Stimulated activated CD8-positive, alpha-beta memory T cell treated with anti-CD3 and anti-CD28 coated beads, Interleukin-4, amount 100 ng/mL, for 1 hour (primary cell): Measurements from ENCODE around the gene TPO.
"Not testable (repeated sequence)": the region's sequence is repeated elsewhere in the genome, so short reads cannot be mapped to it uniquely, and the experiment has no call there.

Source experiments
- DNase-seq, 2 donors: peaks; one replicate each; pipeline ENCODE4 v3.0.0-alpha.2; 2020; ENCODE audit warnings: low read depth in 2 of 2, low spot score in 1 of 2

The TPO gene

DNA sequence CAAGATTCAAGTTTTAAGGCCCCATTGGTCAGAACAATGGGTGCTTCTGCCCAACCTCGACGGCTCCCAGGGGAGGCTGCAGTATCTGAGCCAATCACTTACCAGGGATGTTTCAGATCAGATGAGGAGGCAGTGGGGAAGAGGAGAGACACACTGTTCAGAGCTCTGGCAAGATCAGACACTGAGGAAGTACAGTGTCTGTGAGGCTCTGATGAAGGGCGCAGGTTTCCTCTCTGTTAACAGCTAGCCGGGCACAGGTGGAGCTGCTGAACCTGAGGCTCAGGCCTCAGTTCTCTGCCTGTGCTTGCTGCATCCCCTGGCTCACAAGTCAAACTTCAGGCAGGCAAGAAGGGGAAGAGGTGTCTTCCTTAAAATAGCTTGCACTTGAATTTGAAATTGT lies 69.7 kb downstream of the TPO start:
- no peak for DNase-seq

DNA sequence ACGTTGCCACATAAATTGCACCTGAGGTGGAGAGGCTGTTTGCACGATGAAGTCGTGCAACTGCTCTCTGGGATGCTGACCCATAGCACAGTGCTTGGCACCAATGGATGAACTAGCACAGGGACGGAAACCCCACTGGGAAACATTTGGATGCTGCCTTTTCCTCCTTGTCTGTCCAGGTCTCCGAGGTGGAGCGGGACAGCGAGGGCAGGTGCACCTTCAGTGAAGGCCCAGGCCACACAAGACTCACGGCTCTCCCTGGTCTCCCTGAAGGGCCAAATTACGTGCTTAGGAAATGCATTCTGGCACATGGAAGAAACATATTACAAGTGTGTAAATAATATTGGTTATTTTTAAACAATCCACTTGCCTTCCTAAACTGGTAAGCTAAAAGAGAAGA lies 70.3 kb downstream of the TPO start:
- DNase-seq, result no peak

DNA sequence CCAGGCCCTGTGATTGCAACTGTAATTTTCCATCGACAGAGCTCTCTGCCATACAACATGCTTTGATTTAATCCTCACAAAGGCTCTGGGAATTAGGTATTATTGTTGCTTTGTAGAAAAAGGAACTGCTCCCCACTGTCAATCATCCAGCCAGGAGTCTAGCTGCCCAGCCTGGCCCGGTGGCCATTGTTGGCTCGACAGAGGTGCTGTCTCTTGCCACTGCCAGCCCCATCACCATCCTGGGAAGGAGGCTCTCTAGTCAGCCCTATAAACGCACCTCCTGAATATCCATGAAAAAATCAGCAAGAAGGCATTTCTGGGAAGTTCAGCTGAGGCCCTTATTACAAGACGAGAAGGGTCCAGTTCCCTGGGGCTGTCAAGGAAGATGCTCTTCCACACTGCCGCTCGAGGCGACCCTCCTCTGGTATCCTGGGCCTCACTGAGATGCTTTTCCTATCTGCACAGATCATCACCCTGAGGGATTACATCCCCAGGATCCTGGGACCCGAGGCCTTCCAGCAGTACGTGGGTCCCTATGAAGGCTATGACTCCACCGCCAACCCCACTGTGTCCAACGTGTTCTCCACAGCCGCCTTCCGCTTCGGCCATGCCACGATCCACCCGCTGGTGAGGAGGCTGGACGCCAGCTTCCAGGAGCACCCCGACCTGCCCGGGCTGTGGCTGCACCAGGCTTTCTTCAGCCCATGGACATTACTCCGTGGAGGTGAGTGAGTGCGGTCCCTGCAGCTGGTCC lies 71.0 kb downstream of the TPO start:
- DNase-seq, result no peak

DNA sequence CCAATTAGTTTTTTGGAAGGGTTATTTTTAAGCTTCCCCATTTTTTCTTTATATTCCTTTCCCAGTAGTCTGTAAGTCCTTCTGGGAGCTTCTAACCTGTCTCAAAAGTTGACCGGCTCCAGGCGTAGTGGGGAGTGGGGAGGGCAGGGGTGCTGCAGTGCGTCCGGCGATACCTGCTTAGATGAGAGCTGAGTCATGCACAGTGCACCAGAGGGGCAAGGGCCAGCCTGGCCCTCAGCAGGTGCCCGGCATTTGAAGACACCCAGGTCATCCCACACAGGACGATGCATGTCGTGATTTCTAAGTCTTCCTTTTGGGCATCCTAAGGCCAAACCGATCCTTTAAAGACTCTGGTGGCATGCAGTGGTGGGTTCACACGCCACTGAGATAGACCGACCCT lies 73.4 kb downstream of the TPO start:
- no peak for DNase-seq

DNA sequence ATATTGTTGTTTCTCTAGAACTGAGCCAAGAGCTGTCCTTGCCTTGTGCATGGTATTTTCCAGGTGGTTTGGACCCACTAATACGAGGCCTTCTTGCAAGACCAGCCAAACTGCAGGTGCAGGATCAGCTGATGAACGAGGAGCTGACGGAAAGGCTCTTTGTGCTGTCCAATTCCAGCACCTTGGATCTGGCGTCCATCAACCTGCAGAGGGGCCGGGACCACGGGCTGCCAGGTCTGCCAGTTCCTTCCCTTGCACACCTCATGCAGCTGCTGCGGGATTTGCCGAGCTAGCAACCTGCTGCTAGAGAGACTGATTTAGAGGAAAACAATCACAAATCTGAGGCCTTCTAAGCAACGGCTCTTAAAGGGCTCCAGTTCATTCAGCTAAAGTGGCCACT lies 74.5 kb downstream of the TPO start:
- no peak for DNase-seq

DNA sequence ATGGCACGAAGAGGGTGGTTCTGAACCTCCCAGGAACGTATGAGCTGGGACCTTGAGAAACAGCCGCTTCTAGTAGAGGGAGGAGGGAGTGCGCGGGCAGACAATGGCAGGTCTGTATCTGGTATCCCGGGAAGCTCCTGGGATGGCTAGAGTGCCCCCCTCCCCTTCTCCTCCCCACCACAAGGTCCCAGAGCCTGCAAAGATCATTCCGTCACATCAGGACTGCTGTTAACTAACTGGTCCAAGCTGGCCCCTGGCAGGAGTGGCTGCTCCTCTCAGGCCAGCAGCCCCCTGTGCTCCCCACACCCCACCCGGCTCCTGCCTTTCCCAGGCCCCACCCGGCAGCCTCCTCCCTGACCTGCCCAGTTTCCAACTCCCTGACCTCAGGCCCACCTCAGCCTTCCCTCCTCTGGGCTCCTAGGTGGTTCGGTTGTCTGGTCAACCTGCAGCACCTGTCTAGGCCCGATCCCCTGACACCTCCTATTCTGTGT lies 75.0 kb downstream of the TPO start:
- no peak for DNase-seq

DNA sequence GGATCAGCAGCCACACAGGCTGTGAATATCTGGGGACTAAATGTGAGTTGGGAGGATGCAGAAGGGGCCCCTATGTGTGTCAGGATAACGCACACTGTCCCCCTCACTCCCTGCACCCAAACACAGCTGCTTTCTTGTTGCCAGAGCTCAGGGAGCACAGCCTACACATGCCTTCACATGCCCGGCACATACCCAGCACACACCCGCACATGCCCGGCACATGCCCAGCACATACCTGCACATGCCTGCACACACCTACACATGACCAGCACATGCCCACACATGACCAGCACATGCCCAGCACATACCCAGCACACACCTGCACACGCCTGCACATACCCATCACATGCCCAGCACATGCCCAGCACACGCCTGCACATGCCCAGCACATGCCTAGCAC lies 75.6 kb downstream of the TPO start:
- no peak for DNase-seq

DNA sequence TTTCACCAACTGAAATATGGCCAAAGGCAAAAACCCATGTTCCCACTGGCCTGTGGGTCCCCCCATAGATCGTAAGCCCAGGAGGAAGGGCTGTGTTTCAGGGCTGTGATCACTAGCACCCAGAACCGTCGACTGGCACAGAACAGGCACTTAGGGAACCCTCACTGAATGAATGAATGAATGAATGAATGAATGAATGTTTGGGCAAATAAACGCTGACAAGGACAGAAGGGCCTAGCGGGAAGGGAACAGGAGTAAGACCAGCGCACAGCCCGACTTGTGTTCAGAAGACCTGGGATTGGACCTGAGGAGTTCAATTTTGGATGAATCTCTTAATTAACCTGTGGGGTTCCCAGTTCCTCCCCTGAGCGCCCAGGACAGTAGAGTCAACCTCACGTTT lies 76.2 kb downstream of the TPO start:
- DNase-seq, result no peak

DNA sequence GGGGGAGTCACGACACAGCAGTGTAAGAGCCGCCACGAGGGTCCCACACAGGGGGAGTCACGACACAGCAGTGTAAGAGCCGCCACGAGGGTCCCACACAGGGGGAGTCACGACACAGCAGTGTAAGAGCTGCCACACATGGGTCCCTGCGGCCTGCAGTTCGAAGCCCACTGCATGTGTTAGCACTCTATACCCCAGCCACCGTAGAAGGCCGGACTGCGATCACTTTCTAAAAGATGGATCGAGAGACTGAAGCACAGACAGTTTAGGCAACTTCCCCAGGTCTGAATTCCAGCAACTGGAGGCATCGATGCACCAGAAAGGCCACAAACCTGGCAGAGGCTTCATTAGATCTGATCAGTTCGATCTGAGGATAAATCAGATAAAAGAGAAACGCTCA lies 77.1 kb downstream of the TPO start:
- not testable (repeated sequence) for DNase-seq

DNA sequence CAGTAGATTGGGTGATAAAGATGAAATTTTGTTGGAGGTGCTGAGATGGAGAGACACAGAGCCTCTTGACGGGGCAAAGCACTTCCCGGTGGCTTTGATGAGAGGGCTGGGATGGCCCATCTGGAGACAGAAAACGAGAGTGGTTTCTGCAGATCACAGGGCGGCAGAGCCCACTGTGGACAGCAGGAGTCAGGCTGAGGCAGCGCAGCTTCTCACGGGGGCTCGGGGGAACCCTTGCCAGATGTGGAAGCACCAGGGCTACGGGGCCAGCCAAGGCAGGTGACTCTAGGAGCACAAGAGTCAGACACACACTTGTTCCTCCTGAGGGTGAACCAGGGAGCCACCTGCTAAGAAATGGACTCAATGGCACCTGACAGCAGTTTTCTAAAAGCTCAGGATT lies 78.5 kb downstream of the TPO start:
- no peak for DNase-seq

DNA sequence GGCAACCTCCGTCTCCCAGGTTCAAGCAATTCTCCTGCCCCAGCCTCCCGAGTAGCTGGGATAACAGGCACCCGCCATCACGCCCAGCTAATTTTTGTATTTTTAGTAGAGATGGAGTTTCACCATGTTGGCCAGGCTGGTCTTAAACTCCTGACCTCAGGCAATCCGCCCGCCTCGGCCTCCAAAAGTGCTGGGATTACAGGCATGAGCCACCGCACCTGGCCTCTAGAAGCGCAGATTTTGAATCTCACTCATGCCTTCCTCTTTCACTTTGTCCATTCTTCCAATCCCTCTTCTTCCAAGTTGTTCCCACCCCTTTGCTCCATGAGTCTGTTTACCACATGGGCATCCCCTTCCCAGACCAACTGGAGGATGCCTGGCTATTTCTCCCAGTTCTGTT lies 79.0 kb downstream of the TPO start:
- DNase-seq, result not testable (repeated sequence)

DNA sequence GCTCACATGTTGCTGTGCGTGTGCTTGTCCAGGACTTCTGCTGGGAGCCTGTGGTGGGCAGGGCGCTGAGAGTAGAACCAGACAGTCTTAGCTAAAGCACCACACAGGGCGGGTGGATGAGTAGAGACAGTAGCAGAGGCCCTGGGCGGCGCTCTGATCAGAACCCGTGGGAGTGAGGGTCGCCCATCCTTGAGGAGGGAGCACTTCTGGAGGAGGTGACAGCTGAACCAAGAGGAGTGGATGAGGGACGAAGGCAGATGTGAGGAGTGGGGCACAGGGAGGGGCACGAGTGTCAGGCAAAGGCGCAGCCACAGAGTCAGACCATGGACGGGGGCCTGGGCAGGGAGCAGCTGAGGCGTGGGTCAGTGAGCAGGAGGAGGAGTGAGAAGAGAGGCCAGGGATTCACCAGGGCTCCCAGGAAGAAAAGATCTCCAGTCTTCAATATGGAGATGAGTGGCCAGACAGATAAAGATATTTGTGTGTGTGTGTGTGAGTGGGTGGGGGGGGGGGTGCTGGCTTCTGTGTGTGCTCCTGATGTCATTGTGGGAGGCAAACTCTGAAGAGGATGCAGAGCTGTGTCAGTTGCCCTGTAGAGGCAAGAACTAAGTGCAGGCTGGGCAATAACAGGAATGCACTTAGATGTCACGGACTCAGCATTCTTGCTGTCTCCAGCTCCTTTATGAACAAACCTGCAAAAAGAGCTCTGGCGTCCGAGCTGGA lies 79.6 kb downstream of the TPO start:
- no peak for DNase-seq

DNA sequence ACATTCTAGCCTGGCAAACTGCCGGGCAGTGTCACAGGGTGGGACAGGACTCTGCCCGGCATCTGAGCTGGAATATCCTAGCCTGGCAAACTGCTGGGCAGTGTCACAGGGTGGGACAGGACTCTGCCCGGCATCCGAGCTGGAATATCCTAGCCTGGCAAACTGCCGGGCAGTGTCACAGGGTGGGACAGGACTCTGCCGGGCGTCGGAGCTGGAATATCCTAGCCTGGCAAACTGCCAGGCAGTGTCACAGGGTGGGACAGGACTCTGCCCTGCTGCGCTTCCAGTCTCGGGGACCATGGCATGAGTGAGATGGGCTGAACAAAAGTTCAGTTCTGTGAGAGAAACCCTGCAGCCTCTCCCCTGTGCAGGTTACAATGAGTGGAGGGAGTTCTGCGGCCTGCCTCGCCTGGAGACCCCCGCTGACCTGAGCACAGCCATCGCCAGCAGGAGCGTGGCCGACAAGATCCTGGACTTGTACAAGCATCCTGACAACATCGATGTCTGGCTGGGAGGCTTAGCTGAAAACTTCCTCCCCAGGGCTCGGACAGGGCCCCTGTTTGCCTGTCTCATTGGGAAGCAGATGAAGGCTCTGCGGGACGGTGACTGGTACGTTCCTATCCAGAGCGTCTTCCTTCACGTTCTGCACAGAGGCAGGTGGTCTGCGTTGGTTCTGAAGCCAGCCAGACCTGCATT lies 80.3 kb downstream of the TPO start:
- no peak for DNase-seq

DNA sequence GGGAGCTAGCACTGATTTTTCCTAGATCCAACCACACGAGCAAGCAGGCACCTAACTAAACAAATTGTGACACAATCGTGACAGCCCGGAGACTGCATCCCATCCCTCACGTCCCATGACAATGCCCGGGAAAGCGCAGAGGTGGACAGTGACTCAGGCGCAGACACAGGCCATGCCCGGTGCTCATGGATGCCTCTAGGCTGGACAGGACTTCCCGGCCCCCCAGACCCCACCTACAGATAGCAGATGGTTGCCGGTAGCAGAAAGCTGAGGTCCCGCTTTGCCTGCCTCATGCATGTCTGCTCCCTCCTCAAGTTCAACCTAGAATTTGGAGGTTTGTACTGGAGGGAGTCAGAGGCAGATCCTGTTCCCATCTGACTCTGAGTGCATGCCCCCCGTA lies 81.0 kb downstream of the TPO start:
- no peak for DNase-seq

DNA sequence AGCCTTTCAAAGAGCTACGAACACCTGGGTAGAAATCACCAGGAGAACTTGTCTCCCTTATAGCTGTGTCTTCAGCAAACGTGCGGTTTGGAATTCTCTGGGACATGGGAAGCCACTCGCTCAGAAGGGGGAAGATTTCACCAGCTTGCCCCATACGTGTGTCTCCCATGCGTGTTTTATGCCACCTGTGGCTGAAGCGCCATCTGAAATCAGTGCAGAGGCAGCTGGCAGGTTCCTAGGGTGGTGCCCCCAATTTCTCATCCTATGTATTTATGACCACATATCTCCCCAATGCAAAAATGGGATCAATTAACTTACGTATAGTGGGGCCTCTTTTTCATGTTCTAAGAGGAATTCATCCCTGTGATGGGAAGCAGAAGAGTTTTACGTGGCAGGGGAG lies 81.6 kb downstream of the TPO start:
- no peak for DNase-seq

DNA sequence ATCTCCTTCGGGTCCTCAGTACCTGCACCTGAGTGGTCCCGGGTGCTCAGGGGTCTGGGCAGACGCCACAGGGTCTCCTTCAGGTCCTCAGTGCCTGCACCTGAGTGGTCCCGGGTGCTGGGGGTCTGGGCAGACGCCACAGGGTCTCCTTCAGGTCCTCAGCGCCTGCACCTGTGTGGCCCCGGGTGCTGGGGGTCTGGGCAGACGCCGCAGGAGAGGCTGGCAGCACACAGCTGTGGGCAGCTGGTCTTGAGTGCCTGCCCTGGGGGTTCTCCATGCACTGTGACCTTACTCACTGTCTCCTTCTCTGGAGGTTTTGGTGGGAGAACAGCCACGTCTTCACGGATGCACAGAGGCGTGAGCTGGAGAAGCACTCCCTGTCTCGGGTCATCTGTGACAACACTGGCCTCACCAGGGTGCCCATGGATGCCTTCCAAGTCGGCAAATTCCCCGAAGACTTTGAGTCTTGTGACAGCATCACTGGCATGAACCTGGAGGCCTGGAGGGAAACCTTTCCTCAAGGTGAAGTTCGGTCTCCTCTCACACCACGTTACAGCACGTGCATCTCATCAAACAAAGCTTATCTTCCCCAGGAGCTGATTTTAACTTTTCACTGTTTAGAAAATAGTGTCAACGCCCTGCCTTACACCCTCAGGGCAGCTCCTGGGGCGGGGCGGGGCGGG lies 82.6 kb downstream of the TPO start:
- no peak for DNase-seq

DNA sequence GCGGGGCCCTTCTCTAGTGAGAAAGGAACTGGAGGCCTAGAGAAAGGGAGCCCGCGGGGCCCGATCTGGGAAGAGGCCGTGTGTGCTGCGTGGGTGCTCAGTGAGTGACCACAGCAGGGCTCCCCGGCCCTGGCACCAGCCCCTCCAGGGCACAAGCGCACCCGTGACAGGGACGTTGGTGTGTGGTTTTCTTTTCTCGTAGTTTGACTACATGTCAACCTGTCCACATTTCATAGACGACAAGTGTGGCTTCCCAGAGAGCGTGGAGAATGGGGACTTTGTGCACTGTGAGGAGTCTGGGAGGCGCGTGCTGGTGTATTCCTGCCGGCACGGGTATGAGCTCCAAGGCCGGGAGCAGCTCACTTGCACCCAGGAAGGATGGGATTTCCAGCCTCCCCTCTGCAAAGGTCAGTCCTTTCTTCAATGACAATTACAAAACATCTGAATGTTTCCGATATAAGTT lies 83.1 kb downstream of the TPO start:
- no peak for DNase-seq

DNA sequence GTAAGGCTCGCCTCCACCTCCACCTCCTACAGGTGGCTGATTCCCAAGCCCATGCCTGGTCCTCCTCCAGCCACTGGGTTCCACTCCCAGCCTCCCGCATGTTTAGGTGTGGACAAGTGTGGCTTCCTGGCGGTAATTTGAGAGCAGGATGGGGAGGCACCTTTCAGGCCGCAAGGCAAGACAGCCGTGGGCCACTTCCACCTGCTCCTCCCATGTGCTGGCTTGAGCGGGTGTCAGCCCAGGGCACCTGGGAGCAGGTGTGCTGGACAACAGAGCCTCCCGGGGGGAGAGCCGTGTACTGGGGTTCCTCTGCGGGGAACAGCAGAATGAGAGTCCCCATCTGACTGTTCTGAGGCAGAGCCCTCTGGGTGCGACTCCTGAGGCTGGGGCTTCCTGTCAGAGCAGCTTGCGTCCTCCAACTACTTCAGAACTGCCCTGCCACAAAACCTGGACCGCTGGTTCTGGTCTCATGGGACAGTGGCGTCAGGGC lies 83.9 kb downstream of the TPO start:
- DNase-seq, result no peak

DNA sequence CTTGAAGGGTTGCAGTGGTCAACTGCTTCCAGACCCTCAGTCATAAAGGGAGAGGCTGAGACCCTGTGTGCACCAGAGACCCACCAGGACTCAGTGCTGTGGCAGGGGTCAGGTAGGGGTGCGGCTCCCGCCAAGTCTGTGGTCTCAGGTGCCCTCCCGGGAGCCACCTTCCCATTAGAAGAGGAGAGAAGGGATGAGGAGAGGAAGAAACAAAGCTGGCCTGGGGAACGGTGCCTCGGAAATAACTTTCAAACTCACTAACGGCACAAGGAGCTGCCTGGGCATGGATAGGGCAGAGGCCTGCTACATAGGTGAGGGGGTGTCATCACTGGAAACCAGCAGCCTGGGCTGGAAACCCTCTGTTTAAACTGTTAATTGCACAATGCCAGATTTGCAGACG lies 84.9 kb downstream of the TPO start:
- DNase-seq, result no peak

DNA sequence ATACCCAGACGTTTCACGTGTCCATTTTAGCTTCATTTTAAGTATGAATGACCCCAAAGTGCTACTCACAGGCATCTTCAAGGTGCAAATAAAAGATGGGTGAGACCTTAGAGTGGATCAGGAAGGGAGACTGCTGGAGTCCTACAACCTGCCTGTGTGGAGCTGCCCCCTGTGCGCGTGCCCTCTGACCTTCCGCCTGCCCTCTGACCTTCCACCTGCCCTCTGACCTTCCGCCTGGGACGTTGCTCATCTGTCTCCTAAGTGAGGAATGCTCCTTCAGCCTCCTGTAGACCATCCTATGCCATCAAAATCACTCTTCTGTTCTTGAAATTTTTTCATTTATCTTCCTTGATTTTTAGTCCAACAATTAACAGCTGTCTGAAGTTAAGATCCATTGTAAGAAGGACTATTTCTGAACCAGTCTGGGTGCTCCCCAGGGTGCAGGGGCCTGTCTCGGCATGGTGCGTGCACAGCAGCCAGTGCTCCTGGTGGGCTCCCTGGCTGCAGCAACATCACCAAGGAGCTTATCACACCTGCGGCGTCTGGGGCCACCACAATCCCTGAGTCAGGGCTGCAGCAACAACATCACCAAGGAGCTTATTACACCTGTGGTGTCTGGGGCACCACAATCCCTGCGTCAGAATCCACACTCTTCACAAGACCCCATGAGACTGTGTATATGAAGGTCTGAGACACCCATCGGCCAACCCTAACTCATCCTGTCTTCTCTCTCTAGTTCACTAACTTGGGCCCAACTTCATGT lies 86.0 kb downstream of the TPO start:
- no peak for DNase-seq
